Stomach (tissue), 9 donors: ENCODE results near the gene CYP4X1. TPM values are rescaled to one million over a fixed set of nuclear protein-coding genes. Genes with fewer than 3 reads are reported as not detected.
A peak's percentile ranks its signal among the peaks of the same experiment; 100 is the strongest.

Source experiments
- DNase-seq, 2 donors: peaks; one replicate each; pipeline versions ENCODE4 v3.0.0 to v3.0.0-alpha.2; 2013 to 2019
- H3K27ac ChIP-seq, 5 donors: fragments of 200-600 bp in 4 of 5; sonication (generic) in 4 of 5; one replicate each; pipeline ENCODE4 v1.5.1; 2013 to 2019; ENCODE audit warnings: mild to moderate bottlenecking in 1 of 5, moderate library complexity in 1 of 5
- H3K27me3 ChIP-seq, 3 donors: fragments of 200-600 bp; sonication (generic); one replicate each; pipeline ENCODE4 v1.5.1; 2017 to 2019; ENCODE audit warnings: mixed run types in 1 of 3
- H3K36me3 ChIP-seq, 4 donors: fragments of 200-600 bp; sonication (generic); 1 replicate in 3 of 4; 2 replicates in 1 of 4; pipeline ENCODE4 v1.5.1; 2016 to 2019
- H3K4me1 ChIP-seq, 4 donors: fragments of 200-600 bp; sonication (generic); one replicate each; pipeline ENCODE4 v1.5.1; 2016 to 2019
- H3K4me3 ChIP-seq, 4 donors: fragments of 200-600 bp; sonication (generic) in 3 of 4; one replicate each; pipeline ENCODE4 v1.5.1; 2016 to 2019; ENCODE audit warnings: mild to moderate bottlenecking in 1 of 4
- H3K9me3 ChIP-seq, 4 donors: fragments of 200-600 bp; sonication (generic); one replicate each; pipeline ENCODE4 v1.5.1; 2016 to 2019
- CTCF ChIP-seq, 7 experiments: fragments of 450-650 bp in 4 of 7; fragments of 200-600 bp in 3 of 7; sonication (generic) in 3 of 7; IDR thresholded peaks; one replicate each; pipeline ENCODE4 v1.5.1; 2016 to 2019; ENCODE audit warnings: antibody characterized with exemption in 7 of 7, control low read depth in 2 of 7, mild to moderate bottlenecking in 1 of 7
- EP300 ChIP-seq: sonication (generic); formaldehyde crosslinking; IDR thresholded peaks from one replicate; pipeline ENCODE4 v1.6.1; 2017; ENCODE audit warnings: antibody characterized with exemption
- POLR2A ChIP-seq, 4 donors: fragments of 450-650 bp; IDR thresholded peaks; one replicate each; pipeline ENCODE4 v1.6.1; 2016; ENCODE audit warnings: antibody characterized with exemption in 4 of 4, control low read depth in 2 of 4, mild to moderate bottlenecking in 1 of 4, moderate library complexity in 1 of 4
- POLR2AphosphoS5 ChIP-seq, 3 donors: sonication (generic); formaldehyde crosslinking; IDR thresholded peaks; one replicate each; pipeline ENCODE4 v1.6.1; 2016; ENCODE audit warnings: antibody characterized with exemption in 3 of 3
- WGBS, 5 donors: extraction: QIAGEN DNeasy Blood & Tissue Kit in 3 of 5; methylation state at CpG; one replicate each; pipeline versions ENCODE4 v1.1.5 to v1.1.7; 2013 to 2018; 5-methylcytosine and 5-hydroxymethylcytosine counted together
- intact Hi-C: fragments of 100-400 bp; cut with DNase I; formaldehyde crosslinking; loops from one replicate; pipeline ENCODE4 v1.15.1; 2023; ENCODE audit warnings: low total_unique reads
- polyA plus RNA-seq, 3 donors: library from polyadenylated mRNA; stranded (reverse); fragments of 200-250 nt; gene quantifications; one replicate each; pipeline ENCODE4 v1.2.3, GENCODE V29; 2013
- total RNA-seq, 5 donors: library from RNA; depleted of rRNA; stranded (reverse); fragments of >200 nt; gene quantifications; one replicate each; pipeline versions ENCODE4 v1.1.0 to v1.2.3, GENCODE V29; 2014 to 2016
- donor health status: healthy with polysubstance abuse.
- donor health status: Bipolar disorder and iron deficiency.
- donor health status: healthy.

The CYP4X1 gene
- total and polyA plus RNA-seq, 8 donors, result 0.29 to 28.3 (median 10.8) TPM

- intact Hi-C loops, result no loop called here
- Histone ChIP-seq H3K27me3 (no peaks in the 10 kb centered on the region), H3K4me1 (no peaks in the 10 kb centered on the region), H3K4me3 (no peak overlapping the region), H3K36me3 (no peaks in the 10 kb centered on the region), H3K27ac (no peak overlapping the region), H3K9me3 (no peaks in the 10 kb centered on the region)
- DNase-seq, result no peak
- 45 to 69% (median 55%) methylated on average over 2 of the region's 2 CpGs for WGBS, 5 donors
- TF ChIP-seq CTCF (IDR thresholded peaks at IDR 0.05), result no peak
- no peak for TF ChIP-seq EP300
- no peak for TF ChIP-seq POLR2AphosphoS5 (IDR thresholded peaks at IDR 0.05)
- TF ChIP-seq POLR2A (IDR thresholded peaks at IDR 0.05), result no peak
These were observed 10.2 kb upstream of the CYP4X1 start for GRCh38 chr1:47013293-47013692.

GRCh38 chr1:47021070-47021469, 2.4 kb upstream of the CYP4X1 start:
- H3K27me3 ChIP-seq, result peaks cover 0 to 17% (median 8%) of the 10 kb centered on the region in 3 donors
- peaks cover 5 to 21% (median 13%) of the 10 kb centered on the region in 4 donors for H3K4me1 ChIP-seq
- no peaks in the 10 kb centered on the region for H3K36me3 ChIP-seq
- TF ChIP-seq POLR2AphosphoS5 (IDR thresholded peaks at IDR 0.05) (no peak), POLR2A (IDR thresholded peaks at IDR 0.05) (no peak), EP300 (no peak), CTCF (IDR thresholded peaks at IDR 0.05) (no peak)
- H3K9me3 ChIP-seq, result no peaks in the 10 kb centered on the region
- DNase-seq, result no peak
- 70 to 84% (median 76%) methylated on average over 2 of the region's 2 CpGs for WGBS, 5 donors
- intact Hi-C loops, result no loop called here
- H3K4me3 ChIP-seq, result no peak overlapping the region
- H3K27ac ChIP-seq, result no peak overlapping the region

- TF ChIP-seq CTCF (IDR thresholded peaks at IDR 0.05) (no peak), POLR2AphosphoS5 (IDR thresholded peaks at IDR 0.05) (no peak), POLR2A (IDR thresholded peaks at IDR 0.05) (no peak), EP300 (no peak)
- no peak for DNase-seq
- H3K4me3 ChIP-seq, result peak overlapping the region; percentile 42 to 57 (median 48)
- H3K4me1 ChIP-seq, result peaks cover 5 to 25% (median 14%) of the 10 kb centered on the region in 4 donors
- no peaks in the 10 kb centered on the region for H3K9me3 ChIP-seq
- peak overlapping the region; percentile 76 to 92 (median 83) for H3K27ac ChIP-seq
- H3K36me3 ChIP-seq, result no peaks in the 10 kb centered on the region
- 22 to 32% (median 23%) methylated on average over 8 of the region's 8 CpGs for WGBS, 5 donors
- intact Hi-C loops, result no loop called here
- peaks cover 0 to 17% (median 8%) of the 10 kb centered on the region in 3 donors for H3K27me3 ChIP-seq
These were observed 802 bp downstream of the CYP4X1 start for GRCh38 chr1:47024141-47024801.

GRCh38 chr1:47030170-47030805, 6.8 kb downstream of the CYP4X1 start:
- Histone ChIP-seq H3K9me3 (no peaks in the 10 kb centered on the region), H3K36me3 (no peaks in the 10 kb centered on the region), H3K27me3 (no peaks in the 10 kb centered on the region), H3K4me3 (no peak overlapping the region), H3K27ac (peak overlapping the region; percentile 64 to 83 (median 75)), H3K4me1 (peaks cover 13 to 31% (median 22%) of the 10 kb centered on the region in 4 donors)
- intact Hi-C loops, result no loop called here
- TF ChIP-seq POLR2A (IDR thresholded peaks at IDR 0.05), result no peak
- no peak for TF ChIP-seq EP300
- no peak for TF ChIP-seq CTCF (IDR thresholded peaks at IDR 0.05)
- no peak for TF ChIP-seq POLR2AphosphoS5 (IDR thresholded peaks at IDR 0.05)
- no peak for DNase-seq
- WGBS, 5 donors, result 49 to 68% (median 60%) methylated on average over 3 of the region's 3 CpGs
